H1 (cell line): Measurements from ENCODE around the gene SNORC. TPM values are rescaled to one million over a fixed set of nuclear protein-coding genes. Genes with fewer than 3 reads are reported as not detected.
A peak's percentile ranks its signal among the peaks of the same experiment; 100 is the strongest.

Experiments used
- CTCF ChIA-PET: fragments of 300-600 bp; sonication (Branson Sonifier 250); formaldehyde crosslinking; loops from one replicate; lab custom pipeline; 2021; ENCODE audit not compliant: partially characterized antibody; lab: Charles Lee
- POLR2A ChIA-PET: fragments of 300-600 bp; sonication (Branson Sonifier 250); formaldehyde crosslinking; loops from one replicate; lab custom pipeline; 2021; ENCODE audit warnings: inconsistent platforms; ENCODE audit not compliant: partially characterized antibody; lab: Charles Lee
- DNase-seq, 2 experiments: peaks; one replicate each; pipeline versions ENCODE4 v3.0.0 to v3.0.0-alpha.2; 2010 to 2022; ENCODE audit warnings: low spot score in 2 of 2, low read depth in 1 of 2, mixed read lengths in 1 of 2
- FAIRE-seq: peaks from 2 replicates; lab custom pipeline; 2011; peaks lifted over from hg19 to GRCh38; lab: Jason Lieb, UNC
- H2AFZ ChIP-seq: 2 replicates; pipeline ENCODE4 v1.8.1; 2012; ENCODE audit warnings: low read length, inconsistent platforms
- H2AK5ac ChIP-seq: 2 replicates; pipeline ENCODE4 v1.6.1; 2013; ENCODE audit warnings: low read depth, low read length
- H2BK120ac ChIP-seq: replicated peaks from 2 replicates; pipeline ENCODE3; 2013; ENCODE audit warnings: low read depth, low read length, inconsistent platforms
- H2BK12ac ChIP-seq: 2 replicates; pipeline ENCODE4 v1.6.1; 2013; ENCODE audit warnings: low read depth, low read length
- H2BK15ac ChIP-seq: 2 replicates; pipeline ENCODE4 v1.6.1; 2013; ENCODE audit warnings: low read length
- H2BK20ac ChIP-seq: 2 replicates; pipeline ENCODE4 v1.6.1; 2013; ENCODE audit warnings: low read length
- H2BK5ac ChIP-seq: 2 replicates; pipeline ENCODE4 v1.6.1; 2013; ENCODE audit warnings: low read depth, low read length
- H3K14ac ChIP-seq: 2 replicates; pipeline ENCODE4 v1.6.1; 2013; ENCODE audit warnings: inconsistent platforms; ENCODE audit not compliant: insufficient read length
- H3K18ac ChIP-seq: 2 replicates; pipeline ENCODE4 v1.6.1; 2013; ENCODE audit warnings: low read length; ENCODE audit errors: extremely low read depth
- H3K23ac ChIP-seq: 2 replicates; pipeline ENCODE4 v1.6.1; 2013; ENCODE audit warnings: inconsistent platforms; ENCODE audit not compliant: insufficient read length
- H3K23me2 ChIP-seq: 2 replicates; pipeline ENCODE4 v1.6.1; 2013; ENCODE audit warnings: low read depth, low read length
- H3K27ac ChIP-seq: 2 replicates; pipeline ENCODE4 v1.6.1; 2011; ENCODE audit warnings: low read depth, low read length, inconsistent platforms
- H3K27me3 ChIP-seq, 4 experiments: replicated peaks in 1 of 4; 1 replicate in 1 of 4; 2 replicates in 3 of 4; pipeline versions ENCODE4 v1.6.1 to v1.8.1; 2011 to 2013; ENCODE audit warnings: low read length in 3 of 4, mild to moderate bottlenecking in 3 of 4, inconsistent platforms in 2 of 4, mixed read lengths in 2 of 4, moderate library complexity in 1 of 4; ENCODE audit not compliant: control insufficient read depth in 3 of 4, insufficient read depth in 3 of 4; ENCODE audit errors: extremely low read depth in 1 of 4
- H3K36me3 ChIP-seq, 4 experiments: 2 replicates each; pipeline versions ENCODE4 v1.6.1 to v1.8.1; 2011 to 2013; ENCODE audit warnings: mild to moderate bottlenecking in 4 of 4, low read length in 3 of 4, moderate library complexity in 2 of 4, control low read depth in 1 of 4, inconsistent platforms in 1 of 4; ENCODE audit not compliant: insufficient read depth in 4 of 4, control insufficient read depth in 2 of 4
- H3K4ac ChIP-seq: replicated peaks from 2 replicates; pipeline ENCODE3; 2013; ENCODE audit warnings: low read length, low read depth, mixed read lengths, inconsistent platforms; ENCODE audit not compliant: insufficient read length
- H3K4me1 ChIP-seq, 4 experiments: replicated peaks in 1 of 4; 1 replicate in 1 of 4; 2 replicates in 3 of 4; pipeline versions ENCODE4 v1.6.1 to v1.8.1; 2011 to 2013; ENCODE audit warnings: low read length in 3 of 4, inconsistent platforms in 2 of 4, mixed read lengths in 1 of 4; ENCODE audit not compliant: insufficient read depth in 4 of 4, control insufficient read depth in 3 of 4
- H3K4me2 ChIP-seq, 2 experiments: 2 replicates each; pipeline versions ENCODE4 v1.6.1 to v1.8.1; 2011 to 2013; ENCODE audit warnings: low read depth in 2 of 2, low read length in 2 of 2, control low read depth in 1 of 2, inconsistent platforms in 1 of 2, mild to moderate bottlenecking in 1 of 2; ENCODE audit not compliant: insufficient read depth in 1 of 2
- H3K4me3 ChIP-seq, 4 experiments: fragments of 200-600, 300-600 bp in 1 of 4; sonication (generic), shearing (Covaris generic), sonication (Bioruptor Twin) in 1 of 4; 2 replicates each; pipeline versions ENCODE4 v1.5.1 to v1.8.1; 2011 to 2016; ENCODE audit warnings: low read length in 4 of 4, low read depth in 3 of 4, control low read depth in 2 of 4, inconsistent platforms in 2 of 4, mild to moderate bottlenecking in 2 of 4, mixed read lengths in 1 of 4, moderate library complexity in 1 of 4; ENCODE audit not compliant: insufficient read depth in 2 of 4; ENCODE audit errors: extremely low read depth in 1 of 4
- H3K56ac ChIP-seq: replicated peaks from 2 replicates; pipeline ENCODE3; 2013; ENCODE audit warnings: low read depth, mild to moderate bottlenecking, mixed read lengths, low read length, inconsistent platforms; ENCODE audit not compliant: insufficient read length
- H3K79me1 ChIP-seq: 2 replicates; pipeline ENCODE4 v1.6.1; 2013; ENCODE audit warnings: low read depth, low read length, control low read depth
- H3K79me2 ChIP-seq, 2 experiments: 2 replicates each; pipeline versions ENCODE4 v1.6.1 to v1.8.1; 2012 to 2013; ENCODE audit warnings: low read length in 2 of 2, mild to moderate bottlenecking in 2 of 2, inconsistent platforms in 1 of 2; ENCODE audit not compliant: insufficient read depth in 2 of 2, control insufficient read depth in 1 of 2
- H3K9ac ChIP-seq, 4 experiments: replicated peaks in 1 of 4; 1 replicate in 1 of 4; 2 replicates in 3 of 4; pipeline versions ENCODE4 v1.6.1 to v1.8.1; 2011 to 2013; ENCODE audit warnings: low read depth in 3 of 4, low read length in 3 of 4, control low read depth in 2 of 4, mild to moderate bottlenecking in 2 of 4, moderate library complexity in 2 of 4, inconsistent platforms in 1 of 4; ENCODE audit errors: extremely low read depth in 1 of 4
- H3K9me3 ChIP-seq, 2 experiments: 2 replicates each; pipeline versions ENCODE4 v1.6.1 to v1.8.1; 2012 to 2013; ENCODE audit warnings: mild to moderate bottlenecking in 2 of 2, moderate library complexity in 2 of 2, control low read depth in 1 of 2, inconsistent platforms in 1 of 2, low read depth in 1 of 2, low read length in 1 of 2, mixed read lengths in 1 of 2; ENCODE audit not compliant: insufficient read depth in 2 of 2
- H4K20me1 ChIP-seq, 2 experiments: replicated peaks in 1 of 2; 2 replicates each; pipeline versions ENCODE3 to v1.8.1; 2011 to 2013; ENCODE audit warnings: inconsistent platforms in 2 of 2, low read length in 2 of 2, mild to moderate bottlenecking in 1 of 2; ENCODE audit not compliant: insufficient read depth in 2 of 2, control insufficient read depth in 1 of 2
- H4K5ac ChIP-seq: 2 replicates; pipeline ENCODE4 v1.6.1; 2013; ENCODE audit warnings: low read length, low read depth, mixed read lengths, inconsistent platforms; ENCODE audit not compliant: insufficient read length
- H4K8ac ChIP-seq: 2 replicates; pipeline ENCODE4 v1.8.0; 2013; ENCODE audit warnings: mild to moderate bottlenecking, moderate library complexity, low read length, inconsistent platforms; ENCODE audit not compliant: insufficient read depth; ENCODE audit errors: extremely low read depth
- H4K91ac ChIP-seq: replicated peaks from 2 replicates; pipeline ENCODE3; 2013; ENCODE audit warnings: low read length, mixed read lengths, inconsistent platforms; ENCODE audit not compliant: insufficient read length
- CHD1 ChIP-seq: IDR thresholded peaks from 2 replicates; pipeline ENCODE4 v1.6.1; 2012; ENCODE audit warnings: low read depth, low read length, improper control_type of control experiment
- CHD2 ChIP-seq: IDR thresholded peaks from 2 replicates; pipeline ENCODE4 v1.6.1; 2012; ENCODE audit warnings: low read length, improper control_type of control experiment
- CTBP2 ChIP-seq: IDR thresholded peaks from 2 replicates; pipeline ENCODE4 v1.7.0; 2011; ENCODE audit warnings: borderline replicate concordance, mild to moderate bottlenecking, moderate library complexity, mixed read lengths, low read length; ENCODE audit not compliant: insufficient read depth, insufficient read length
- CTCF ChIP-seq, 3 experiments: IDR thresholded peaks; 1 replicate in 2 of 3; 2 replicates in 1 of 3; pipeline versions ENCODE4 v1.5.1 to v1.6.1; 2011; ENCODE audit warnings: low read length in 3 of 3, mild to moderate bottlenecking in 3 of 3, inconsistent platforms in 2 of 3, low read depth in 1 of 3, moderate library complexity in 1 of 3; ENCODE audit not compliant: insufficient read depth in 1 of 3; ENCODE audit errors: control extremely low read depth in 1 of 3
- GABPA ChIP-seq: IDR thresholded peaks from 2 replicates; pipeline ENCODE4 v1.6.1; 2011; ENCODE audit warnings: mild to moderate bottlenecking, low read length, moderate library complexity, borderline replicate concordance; ENCODE audit not compliant: insufficient read depth
- RFX5 ChIP-seq: IDR thresholded peaks from 2 replicates; pipeline ENCODE4 v1.6.1; 2011; ENCODE audit warnings: low read depth, low read length, improper control_type of control experiment, borderline replicate concordance
- RNF2 ChIP-seq: fragments of 200-900, 300-1000 bp; sonication (generic); IDR thresholded peaks from 2 replicates; pipeline ENCODE4 v1.7.1; 2016; ENCODE audit warnings: borderline replicate concordance, low read depth, mild to moderate bottlenecking, antibody characterized with exemption, low read length; ENCODE audit not compliant: poor library complexity, severe bottlenecking; ENCODE audit errors: missing control alignments
- SP2 ChIP-seq: IDR thresholded peaks from 2 replicates; pipeline ENCODE4 v1.6.1; 2012; ENCODE audit warnings: mild to moderate bottlenecking, low read length, inconsistent platforms
- SRF ChIP-seq: IDR thresholded peaks from 2 replicates; pipeline ENCODE4 v1.6.1; 2011; ENCODE audit warnings: mild to moderate bottlenecking, low read depth, low read length, moderate library complexity
- SUZ12 ChIP-seq: fragments of 200-600 bp; sonication (generic); IDR thresholded peaks from 2 replicates; pipeline ENCODE4 v1.6.1; 2012; ENCODE audit warnings: mild to moderate bottlenecking, inconsistent platforms, low read length, moderate library complexity, mixed read lengths
- WGBS, 2 experiments: shearing (Covaris generic) in 1 of 2; methylation state at CpG; one replicate each; pipeline versions ENCODE4 v1.1.6 to v1.1.7; 2013 to 2015; ENCODE audit warnings: low lambda C conversion rate in 2 of 2, mixed read lengths in 2 of 2, inconsistent platforms in 1 of 2, low coverage in 1 of 2, missing lambda C conversion rate in 1 of 2; ENCODE audit not compliant: insufficient replicate concordance in 2 of 2, insufficient coverage in 1 of 2, insufficient read length in 1 of 2; ENCODE audit errors: extremely low coverage in 1 of 2, missing lambda C conversion rate in 1 of 2; 5-methylcytosine and 5-hydroxymethylcytosine counted together
- polyA plus RNA-seq, 7 experiments: library from polyadenylated mRNA; depleted of rRNA in 3 of 7; stranded (reverse) in 5 of 7; unstranded in 2 of 7; fragments of >200 nt in 5 of 7; fragments of 200-250 nt in 2 of 7; gene quantifications; 1 replicate in 5 of 7; 2 replicates in 1 of 7; 4 replicates in 1 of 7; pipeline versions ENCODE4 v1.2.1 to v1.2.3, GENCODE V29; 2011 to 2013; ENCODE audit warnings: missing spikeins in 2 of 7, mixed read lengths in 2 of 7
- total RNA-seq: library from RNA; stranded (reverse); fragmentation: NEBNext Ultra II Directional; extraction: Animal tissue kit (Norgen Biotek cat#: 25700); gene quantifications from 2 replicates; pipeline ENCODE4 v1.2.1, GENCODE V29; 2021

The SNORC gene
- total and polyA plus RNA-seq, 2 of the 8 experiments (the other 6 are each of a cell fraction or from before 2014, with no cell fraction given): 1.6 to 1.8 TPM

- Histone ChIP-seq H3K9ac (no peak overlapping the region), H2BK20ac (no peak overlapping the region), H4K20me1 (peaks cover 0 to 5% of the 10 kb centered on the region in 2 experiments), H3K79me2 (no peaks in the 10 kb centered on the region), H3K79me1 (no peaks in the 10 kb centered on the region), H4K8ac (no peak overlapping the region), H3K4me1 (peaks cover 0 to 16% (median 10%) of the 10 kb centered on the region in 4 experiments; a peak in 6 of 7 replicates), H2AK5ac (no peak overlapping the region), H3K23me2 (peaks cover 4% of the 10 kb centered on the region), H3K9me3 (no peaks in the 10 kb centered on the region), H3K18ac (no peak overlapping the region), H3K56ac (no peak overlapping the region), H2BK5ac (no peak overlapping the region), H3K36me3 (no peaks in the 10 kb centered on the region), H2BK15ac (no peak overlapping the region; the same call in 1 of the 2 replicates), H3K27me3 (no peaks in the 10 kb centered on the region), H3K4me2 (peak overlapping the region in 1 of 2 experiments; percentile 55; a peak in 1 of 4 replicates), H3K23ac (no peak overlapping the region), H3K4me3 (no peak overlapping the region), H3K4ac (no peak overlapping the region), H3K27ac (no peak overlapping the region), H2BK120ac (no peak overlapping the region), H3K14ac (no peak overlapping the region), H4K5ac (no peak overlapping the region), H4K91ac (no peak overlapping the region), H2BK12ac (no peak overlapping the region), H2AFZ (no peak overlapping the region)
- 83% methylated on average over 11 of the region's 11 CpGs; no CpG with 5 or more reads in 1 of the 2 experiments for WGBS, 2 experiments
- CTCF ChIA-PET: interaction anchor here (0.7 to 3.0 kb wide), 7 partner anchors 10 to 162 kb away, joined by 3 to 7 read pairs (median 3); no protein-coding TSS in a partner anchor
- POLR2A ChIA-PET: interaction anchor here (1.2 to 1.5 kb wide), 2 partner anchors 8 to 12 kb away, joined by 4 read pairs; no protein-coding TSS in a partner anchor
- DNase-seq (no peak), FAIRE-seq (no peak)
- TF ChIP-seq CHD2: no peak
- no peak for TF ChIP-seq SP2
- no peak for TF ChIP-seq CHD1
- TF ChIP-seq CTBP2: no peak
- TF ChIP-seq CTCF (IDR thresholded peaks at IDR 0.05; ENCODE audit: control extremely low read depth in 1 of 3, insufficient read depth in 1 of 3, low read depth in 1 of 3, low read length in 3 of 3): no peak
- no peak for TF ChIP-seq RFX5
- no peak for TF ChIP-seq RNF2
- no peak for TF ChIP-seq GABPA
- no peak for TF ChIP-seq SUZ12
- no peak for TF ChIP-seq SRF
Observed at GRCh38 chr2:232891621-232892071, 21.6 kb downstream of the SNORC start.
